GM23338 (cell line): Measurements from ENCODE around the gene DAB1. TPM values are rescaled to one million over a fixed set of nuclear protein-coding genes. Genes with fewer than 3 reads are reported as not detected.

ENCODE experiments used
- ATAC-seq: fragments of 200-7000 bp; cut with Tn5 transposase; 3 replicates; pipeline ENCODE4 v1.9.1; 2020
- DNase-seq: peaks from one replicate; pipeline ENCODE4 v3.0.0-alpha.2; 2015; ENCODE audit warnings: low spot score
- H2AFZ ChIP-seq: fragments of 200-600 bp; sonication (generic); 2 replicates; pipeline ENCODE4 v1.8.0; 2016; ENCODE audit warnings: antibody characterized with exemption, mild to moderate bottlenecking, moderate library complexity
- H3F3A ChIP-seq: fragments of 200-600 bp; sonication (generic); replicated peaks from 2 replicates; pipeline ENCODE4 v1.8.0; 2017; ENCODE audit warnings: antibody characterized with exemption, mixed run types, low read depth
- H3K27ac ChIP-seq: fragments of 200-600 bp; sonication (generic); 2 replicates; pipeline ENCODE4 v1.6.1; 2016; ENCODE audit warnings: low read depth
- H3K27me3 ChIP-seq: fragments of 200-600 bp; sonication (generic); 2 replicates; pipeline ENCODE4 v1.8.0; 2016; ENCODE audit warnings: mild to moderate bottlenecking, mixed run types, moderate library complexity; ENCODE audit not compliant: insufficient read depth
- H3K36me3 ChIP-seq: fragments of 200-600 bp; sonication (generic); 2 replicates; pipeline ENCODE4 v1.8.0; 2016; ENCODE audit warnings: mild to moderate bottlenecking; ENCODE audit not compliant: insufficient read depth
- H3K4me1 ChIP-seq: fragments of 200-600 bp; sonication (generic); 2 replicates; pipeline ENCODE4 v1.8.0; 2016; ENCODE audit warnings: mild to moderate bottlenecking, moderate library complexity; ENCODE audit not compliant: insufficient read depth
- H3K4me2 ChIP-seq: fragments of 200-600 bp; sonication (generic); 2 replicates; pipeline ENCODE4 v1.7.1; 2017; ENCODE audit warnings: mixed run types
- H3K4me3 ChIP-seq: fragments of 200-600 bp; sonication (generic); 2 replicates; pipeline ENCODE4 v1.6.1; 2016; ENCODE audit warnings: mixed run types
- H3K79me2 ChIP-seq: fragments of 200-600 bp; sonication (generic); replicated peaks from 2 replicates; pipeline ENCODE4 v1.8.0; 2017; ENCODE audit warnings: mild to moderate bottlenecking; ENCODE audit not compliant: insufficient read depth
- H3K9me2 ChIP-seq: fragments of 200-600 bp; sonication (generic); 2 replicates; pipeline ENCODE4 v1.8.0; 2017; ENCODE audit not compliant: insufficient read depth
- H4K20me1 ChIP-seq: fragments of 200-600 bp; sonication (generic); replicated peaks from 2 replicates; pipeline ENCODE4 v1.8.0; 2017; ENCODE audit warnings: mild to moderate bottlenecking; ENCODE audit not compliant: insufficient read depth
- H3K27ac Mint-ChIP-seq: 2 replicates; pipeline ENCODE4 v1.8.0; 2020; ENCODE audit warnings: inconsistent platforms, mild to moderate bottlenecking, moderate library complexity, mixed read lengths
- H3K27me3 Mint-ChIP-seq: 3 replicates; pipeline ENCODE4 v1.8.0; 2022; ENCODE audit warnings: low read depth, mild to moderate bottlenecking, moderate library complexity, mixed read lengths, inconsistent platforms; ENCODE audit not compliant: insufficient read depth, poor library complexity
- H3K36me3 Mint-ChIP-seq: 3 replicates; pipeline ENCODE4 v1.8.0; 2021; ENCODE audit warnings: low read depth, mild to moderate bottlenecking, inconsistent platforms, moderate library complexity, mixed read lengths
- H3K4me1 Mint-ChIP-seq: 3 replicates; pipeline ENCODE4 v1.8.0; 2020; ENCODE audit warnings: mild to moderate bottlenecking, inconsistent platforms, mixed read lengths
- H3K4me3 Mint-ChIP-seq: 3 replicates; pipeline ENCODE4 v1.8.0; 2021; ENCODE audit warnings: moderate library complexity, mild to moderate bottlenecking, inconsistent platforms, mixed read lengths
- H3K9me3 Mint-ChIP-seq: 3 replicates; pipeline ENCODE4 v1.8.0; 2020; ENCODE audit warnings: moderate library complexity, mild to moderate bottlenecking, inconsistent platforms, mixed read lengths
- CREB1 ChIP-seq: fragments of 250-450 bp; sonication (Bioruptor Pico); IDR thresholded peaks from 2 replicates; pipeline ENCODE4 v1.5.0; 2020; ENCODE audit warnings: low read depth, mild to moderate bottlenecking, moderate library complexity
- CTCF ChIP-seq, 2 experiments: fragments of 200-600 bp in 1 of 2; sonication (generic) in 1 of 2; conservative IDR thresholded peaks; 2 replicates each; pipeline versions ENCODE4 v1.5.1 to v1.6.1; 2016 to 2017; ENCODE audit warnings: antibody characterized with exemption in 2 of 2, low read depth in 2 of 2, mild to moderate bottlenecking in 2 of 2, moderate library complexity in 1 of 2
- ETS1 ChIP-seq: IDR thresholded peaks from 2 replicates; pipeline ENCODE4 v1.6.1; 2016; ENCODE audit warnings: antibody characterized with exemption
- EZH2 ChIP-seq: fragments of 200-600 bp; sonication (generic); IDR thresholded peaks from one replicate; pipeline ENCODE4 v1.8.0; 2017; ENCODE audit warnings: antibody characterized with exemption, mild to moderate bottlenecking, low read depth; ENCODE audit not compliant: unreplicated experiment
- EZH2phosphoT487 ChIP-seq: fragments of 200-600 bp; sonication (generic); IDR thresholded peaks from one replicate; pipeline ENCODE4 v1.8.1; 2018; ENCODE audit warnings: antibody characterized with exemption; ENCODE audit not compliant: unreplicated experiment
- NANOG ChIP-seq: IDR thresholded peaks from 2 replicates; pipeline ENCODE4 v1.6.1; 2016; ENCODE audit warnings: antibody characterized with exemption, borderline replicate concordance
- POLR2AphosphoS5 ChIP-seq: IDR thresholded peaks from 2 replicates; pipeline ENCODE4 v1.6.1; 2016; ENCODE audit warnings: antibody characterized with exemption, low read depth
- STAT1 ChIP-seq: IDR thresholded peaks from one replicate; pipeline ENCODE4 v1.6.1; 2016; ENCODE audit warnings: antibody characterized with exemption; ENCODE audit not compliant: unreplicated experiment
- ZNF114 ChIP-seq: fragments of 250-450 bp; sonication (Bioruptor Pico); IDR thresholded peaks from 2 replicates; pipeline ENCODE4 v1.5.0; 2020; ENCODE audit warnings: mild to moderate bottlenecking, moderate library complexity
- ZNF462 ChIP-seq: fragments of 250-450 bp; sonication (Bioruptor Pico); IDR thresholded peaks from 2 replicates; pipeline ENCODE4 v1.5.0; 2020; ENCODE audit warnings: mild to moderate bottlenecking, moderate library complexity
- polyA plus RNA-seq: library from polyadenylated mRNA; unstranded; fragments of >200 nt; fragmentation: Nextera tagmentation; extraction: Ambion mirVana; gene quantifications from 2 replicates; pipeline ENCODE4 v1.2.1, GENCODE V29; 2016
- total RNA-seq: library from RNA; depleted of rRNA; stranded (reverse); fragments of >200 nt; shearing (Covaris generic); gene quantifications from 2 replicates; pipeline ENCODE4 v1.2.3, GENCODE V29; 2014

Gene DAB1
- total and polyA plus RNA-seq, 2 experiments from 2014 or later, result 12.8 to 14.5 TPM

GRCh38 chr1:57010511-57010910 lies 413.3 kb downstream of the DAB1 start (continued):
- no peak for TF ChIP-seq CTCF (conservative IDR thresholded peaks at IDR 0.05; ENCODE audit: low read depth in 2 of 2)

GRCh38 chr1:57007948-57008347 lies 415.9 kb downstream of the DAB1 start:
- TF ChIP-seq EZH2phosphoT487 (no peak), ETS1 (no peak), CREB1 (no peak), POLR2AphosphoS5 (no peak), NANOG (no peak), STAT1 (no peak), CTCF (conservative IDR thresholded peaks at IDR 0.05; ENCODE audit: low read depth in 2 of 2) (no peak)
- Histone ChIP-seq H3K36me3 (no peaks in the 10 kb centered on the region), H3K9me2 (no peaks in the 10 kb centered on the region), H3K4me1 (no peaks in the 10 kb centered on the region), H3K27ac (no peak overlapping the region), H3K27me3 (no peaks in the 10 kb centered on the region), H3K4me3 (no peak overlapping the region), H3K4me2 (no peak overlapping the region), H3F3A (no peaks in the 10 kb centered on the region), H4K20me1 (no peaks in the 10 kb centered on the region), H2AFZ (no peak overlapping the region), H3K79me2 (no peaks in the 10 kb centered on the region)
- no peak for ATAC-seq
- Mint-ChIP-seq H3K4me1 (no peaks in the 10 kb centered on the region), H3K27me3 (peaks cover 1% of the 10 kb centered on the region), H3K27ac (no peak overlapping the region), H3K9me3 (no peaks in the 10 kb centered on the region), H3K4me3 (no peak overlapping the region), H3K36me3 (no peaks in the 10 kb centered on the region)
- DNase-seq, result no peak

- Histone ChIP-seq H3K27me3 (no peaks in the 10 kb centered on the region), H3K4me2 (no peak overlapping the region), H3K4me3 (no peak overlapping the region), H3K79me2 (no peaks in the 10 kb centered on the region), H3F3A (no peaks in the 10 kb centered on the region), H3K4me1 (no peaks in the 10 kb centered on the region), H3K36me3 (no peaks in the 10 kb centered on the region), H2AFZ (no peak overlapping the region), H3K27ac (no peak overlapping the region), H4K20me1 (no peaks in the 10 kb centered on the region), H3K9me2 (no peaks in the 10 kb centered on the region)
- Mint-ChIP-seq H3K27me3 (peaks cover 1% of the 10 kb centered on the region), H3K36me3 (no peaks in the 10 kb centered on the region), H3K27ac (no peak overlapping the region), H3K4me3 (no peak overlapping the region), H3K4me1 (no peaks in the 10 kb centered on the region), H3K9me3 (no peaks in the 10 kb centered on the region)
- ATAC-seq, result no peak
- DNase-seq, result no peak
- no peak for TF ChIP-seq ZNF114 (CRISPR knock-in tag)
- no peak for TF ChIP-seq ZNF462 (CRISPR knock-in tag)
- TF ChIP-seq EZH2, result no peak
These were observed 416.4 kb downstream of the DAB1 start for GRCh38 chr1:57007472-57007871.
